Spleen (tissue), 11 donors: ENCODE measurements around the gene GNAZ. TPM values are rescaled to one million over a fixed set of nuclear protein-coding genes. Genes with fewer than 3 reads are reported as not detected.

Experiments used
- DNase-seq: peaks from one replicate; pipeline ENCODE4 v3.0.0-alpha.2; 2020
- H3K27ac ChIP-seq, 8 donors: fragments of 200-600 bp; sonication (generic) in 7 of 8; 1 replicate in 4 of 8; 2 replicates in 4 of 8; pipeline versions ENCODE4 v1.5.0 to v1.8.0; 2016 to 2021; ENCODE audit warnings: inconsistent platforms in 4 of 8, mild to moderate bottlenecking in 4 of 8, moderate library complexity in 1 of 8
- H3K27me3 ChIP-seq, 7 donors: fragments of 200-600 bp; sonication (generic) in 6 of 7; replicated peaks in 1 of 7; 1 replicate in 4 of 7; 2 replicates in 3 of 7; pipeline versions ENCODE4 v1.5.0 to v1.8.0; 2016 to 2021; ENCODE audit warnings: inconsistent platforms in 3 of 7, mild to moderate bottlenecking in 1 of 7
- H3K36me3 ChIP-seq, 6 donors: fragments of 200-600 bp; sonication (generic) in 5 of 6; 1 replicate in 4 of 6; 2 replicates in 2 of 6; pipeline versions ENCODE4 v1.5.0 to v1.8.0; 2016 to 2021; ENCODE audit warnings: inconsistent platforms in 2 of 6
- H3K4me1 ChIP-seq, 6 donors: fragments of 200-600 bp; sonication (generic) in 5 of 6; 1 replicate in 3 of 6; 2 replicates in 3 of 6; pipeline versions ENCODE4 v1.5.0 to v1.8.0; 2016 to 2021; ENCODE audit warnings: inconsistent platforms in 3 of 6
- H3K4me3 ChIP-seq, 8 donors: fragments of 200-600 bp; sonication (generic) in 7 of 8; 1 replicate in 4 of 8; 2 replicates in 4 of 8; pipeline versions ENCODE4 v1.5.0 to v1.8.0; 2016 to 2021; ENCODE audit warnings: inconsistent platforms in 4 of 8, mild to moderate bottlenecking in 4 of 8, moderate library complexity in 2 of 8
- H3K9me3 ChIP-seq, 8 donors: fragments of 200-600 bp; sonication (generic) in 7 of 8; 1 replicate in 4 of 8; 2 replicates in 4 of 8; pipeline versions ENCODE4 v1.5.0 to v1.8.0; 2016 to 2021; ENCODE audit warnings: inconsistent platforms in 4 of 8
- POLR2A ChIP-seq, 3 donors: fragments of 450-650 bp; IDR thresholded peaks; one replicate each; pipeline ENCODE4 v1.5.1; 2017; ENCODE audit warnings: antibody characterized with exemption in 3 of 3, mild to moderate bottlenecking in 1 of 3
- POLR2AphosphoS5 ChIP-seq, 3 donors: sonication (generic); formaldehyde crosslinking; IDR thresholded peaks; one replicate each; pipeline ENCODE4 v1.5.1; 2017; ENCODE audit warnings: antibody characterized with exemption in 3 of 3
- WGBS, 5 donors: extraction: QIAGEN DNeasy Blood & Tissue Kit in 3 of 5; methylation state at CpG; one replicate each; pipeline versions ENCODE4 v1.1.5 to v1.1.7; 2013 to 2018; 5-methylcytosine and 5-hydroxymethylcytosine counted together
- intact Hi-C: fragments of 100-400 bp; cut with DNase I; formaldehyde crosslinking; loops from one replicate; pipeline ENCODE4 v1.15.0; 2023; ENCODE audit warnings: low total_unique reads
- polyA plus RNA-seq, 3 donors: library from polyadenylated mRNA; stranded (reverse); fragments of 200-250 nt; gene quantifications; one replicate each; pipeline ENCODE4 v1.2.1, GENCODE V29; 2013
- total RNA-seq, 7 donors: library from RNA; depleted of rRNA in 3 of 7; stranded (reverse); fragments of >200 nt in 3 of 7; fragmentation: NEBNext Ultra II Directional in 4 of 7; extraction: Animal tissue kit (Norgen Biotek cat#: 25700) in 4 of 7; gene quantifications; one replicate each; pipeline versions ENCODE4 v1.1.0 to v1.2.1, GENCODE V29; 2016 to 2021
- TF ChIP-seq, protein P1 (sequence below), 11 experiments: fragments of 200-600 bp in 7 of 11; fragments of 450-650 bp in 4 of 11; sonication (generic) in 4 of 11; IDR thresholded peaks in 8 of 11; conservative IDR thresholded peaks in 3 of 11; 1 replicate in 7 of 11; 2 replicates in 4 of 11; pipeline versions ENCODE4 v1.4.0 to v1.8.0; 2016 to 2021; ENCODE audit warnings: antibody characterized with exemption in 11 of 11, inconsistent platforms in 4 of 11, mild to moderate bottlenecking in 1 of 11
- donor health status: healthy with polysubstance abuse.
- donor health status: DM: no; HTN: no; CAD: no; lungs with moderate emphysema.
- donor health status: DM: no; HTN: no; CAD: no.
- donor health status: Bipolar disorder and iron deficiency.
- donor health status: healthy.
- donor health status: DM: no; HTN: no; CAD: no.
- donor health status: DM: yes; HTN: yes; CAD: no.

The GNAZ gene
- total and polyA plus RNA-seq, 10 donors, result 2.3 to 11.8 (median 6.8) TPM

DNA sequence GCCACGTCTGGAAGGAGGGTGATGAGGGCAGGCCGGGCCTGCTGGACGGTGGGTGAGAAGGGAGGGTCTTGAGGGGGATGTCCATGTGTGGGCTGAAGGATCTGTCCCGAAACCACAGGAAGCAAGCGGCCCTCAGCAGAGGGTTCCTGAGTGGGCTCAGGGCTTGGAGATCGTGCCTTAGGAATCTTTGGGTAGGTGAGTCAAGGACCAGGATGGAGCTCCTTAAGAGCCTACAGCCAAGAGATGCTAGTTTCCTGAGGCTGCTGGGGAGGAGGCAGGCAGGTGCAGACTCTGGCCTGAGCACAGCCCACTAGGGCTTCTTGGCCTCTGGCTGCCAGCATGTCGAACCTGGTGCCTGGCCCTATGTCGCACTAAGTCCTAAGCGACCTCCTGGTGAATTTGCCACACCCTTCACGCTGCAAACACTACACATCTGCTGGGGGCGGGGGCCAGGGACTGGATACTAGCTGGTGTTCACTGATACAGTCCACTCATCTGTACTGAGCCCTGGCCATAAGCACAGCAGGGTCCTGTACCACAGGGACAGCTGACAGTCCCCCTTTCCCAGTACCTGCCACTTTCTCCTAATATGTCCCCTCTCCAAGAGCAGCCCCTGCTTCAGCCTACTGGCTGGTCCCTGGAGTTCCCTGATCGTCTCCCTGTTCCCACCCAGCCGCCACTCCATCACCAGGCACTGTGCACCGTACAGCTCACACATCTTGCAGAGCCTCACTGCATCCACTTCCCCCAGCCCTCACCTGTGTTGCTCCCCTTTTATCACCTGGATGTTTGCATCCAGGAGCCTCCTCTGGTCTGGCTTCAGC, 19.5 kb downstream of the GNAZ start:
- no peaks in the 10 kb centered on the region for H3K9me3 ChIP-seq
- TF ChIP-seq POLR2AphosphoS5 (IDR thresholded peaks at IDR 0.05), result no peak
- no peak for TF ChIP-seq POLR2A (IDR thresholded peaks at IDR 0.05)
- no peaks in the 10 kb centered on the region for H3K27me3 ChIP-seq
- no peak overlapping the region for H3K4me3 ChIP-seq
- no peak for DNase-seq
- no peak overlapping the region for H3K27ac ChIP-seq
- intact Hi-C loops, result no loop called here
- H3K36me3 ChIP-seq, result no peaks in the 10 kb centered on the region
- 81 to 95% (median 90%) methylated on average over 14 of the region's 14 CpGs for WGBS, 5 donors
- H3K4me1 ChIP-seq, result peaks cover 4 to 29% (median 17%) of the 10 kb centered on the region in 6 donors

GRCh38 chr22:23090457-23090835, 20.1 kb downstream of the GNAZ start:
- WGBS, 5 donors, result 77 to 84% (median 81%) methylated on average over 3 of the region's 3 CpGs
- Histone ChIP-seq H3K9me3 (no peaks in the 10 kb centered on the region), H3K27ac (no peak overlapping the region), H3K4me1 (peaks cover 4 to 29% (median 17%) of the 10 kb centered on the region in 6 donors), H3K4me3 (no peak overlapping the region), H3K27me3 (no peaks in the 10 kb centered on the region), H3K36me3 (peaks cover 0 to 2% (median 0%) of the 10 kb centered on the region in 6 donors)
- no peak for DNase-seq
- TF ChIP-seq POLR2AphosphoS5 (IDR thresholded peaks at IDR 0.05) (no peak), POLR2A (IDR thresholded peaks at IDR 0.05) (no peak)
- TF ChIP-seq, protein P1, sequence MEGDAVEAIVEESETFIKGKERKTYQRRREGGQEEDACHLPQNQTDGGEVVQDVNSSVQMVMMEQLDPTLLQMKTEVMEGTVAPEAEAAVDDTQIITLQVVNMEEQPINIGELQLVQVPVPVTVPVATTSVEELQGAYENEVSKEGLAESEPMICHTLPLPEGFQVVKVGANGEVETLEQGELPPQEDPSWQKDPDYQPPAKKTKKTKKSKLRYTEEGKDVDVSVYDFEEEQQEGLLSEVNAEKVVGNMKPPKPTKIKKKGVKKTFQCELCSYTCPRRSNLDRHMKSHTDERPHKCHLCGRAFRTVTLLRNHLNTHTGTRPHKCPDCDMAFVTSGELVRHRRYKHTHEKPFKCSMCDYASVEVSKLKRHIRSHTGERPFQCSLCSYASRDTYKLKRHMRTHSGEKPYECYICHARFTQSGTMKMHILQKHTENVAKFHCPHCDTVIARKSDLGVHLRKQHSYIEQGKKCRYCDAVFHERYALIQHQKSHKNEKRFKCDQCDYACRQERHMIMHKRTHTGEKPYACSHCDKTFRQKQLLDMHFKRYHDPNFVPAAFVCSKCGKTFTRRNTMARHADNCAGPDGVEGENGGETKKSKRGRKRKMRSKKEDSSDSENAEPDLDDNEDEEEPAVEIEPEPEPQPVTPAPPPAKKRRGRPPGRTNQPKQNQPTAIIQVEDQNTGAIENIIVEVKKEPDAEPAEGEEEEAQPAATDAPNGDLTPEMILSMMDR (IDR thresholded peaks at IDR 0.05 in 8 of 11, conservative IDR thresholded peaks at IDR 0.05 in 3 of 11), result no peak
- intact Hi-C loops, result no loop called here

GRCh38 chr22:23091760-23092159, 21.4 kb downstream of the GNAZ start:
- TF ChIP-seq, protein P1 (IDR thresholded peaks at IDR 0.05 in 8 of 11, conservative IDR thresholded peaks at IDR 0.05 in 3 of 11), result no peak
- no peak for TF ChIP-seq POLR2AphosphoS5 (IDR thresholded peaks at IDR 0.05)
- TF ChIP-seq POLR2A (IDR thresholded peaks at IDR 0.05), result no peak
- no peaks in the 10 kb centered on the region for H3K9me3 ChIP-seq
- no peak for DNase-seq
- H3K4me3 ChIP-seq, result no peak overlapping the region
- no peak overlapping the region for H3K27ac ChIP-seq
- peaks cover 0 to 11% (median 0%) of the 10 kb centered on the region in 6 donors for H3K36me3 ChIP-seq
- peaks cover 0 to 20% (median 12%) of the 10 kb centered on the region in 6 donors for H3K4me1 ChIP-seq
- intact Hi-C loops, result no loop called here
- no peaks in the 10 kb centered on the region for H3K27me3 ChIP-seq
- WGBS, 5 donors, result 84 to 96% (median 86%) methylated on average over 2 of the region's 2 CpGs

- Histone ChIP-seq H3K36me3 (peaks cover 0 to 11% (median 0%) of the 10 kb centered on the region in 6 donors), H3K4me3 (no peak overlapping the region), H3K27ac (no peak overlapping the region), H3K4me1 (peaks cover 0 to 14% (median 6%) of the 10 kb centered on the region in 6 donors), H3K27me3 (no peaks in the 10 kb centered on the region), H3K9me3 (no peaks in the 10 kb centered on the region)
- TF ChIP-seq POLR2A (IDR thresholded peaks at IDR 0.05) (no peak), POLR2AphosphoS5 (IDR thresholded peaks at IDR 0.05) (no peak)
- TF ChIP-seq, protein P1 (IDR thresholded peaks at IDR 0.05 in 8 of 11, conservative IDR thresholded peaks at IDR 0.05 in 3 of 11), result no peak
- WGBS, 5 donors, result 92 to 95% (median 93%) methylated on average over 11 to 13 of the region's 13 CpGs
- no peak for DNase-seq
- intact Hi-C loops, result no loop called here
Measured at GRCh38 chr22:23092217-23092955, 22.1 kb downstream of the GNAZ start.
